ENCODE results near the gene IGF1.

Gene IGF1

DNA sequence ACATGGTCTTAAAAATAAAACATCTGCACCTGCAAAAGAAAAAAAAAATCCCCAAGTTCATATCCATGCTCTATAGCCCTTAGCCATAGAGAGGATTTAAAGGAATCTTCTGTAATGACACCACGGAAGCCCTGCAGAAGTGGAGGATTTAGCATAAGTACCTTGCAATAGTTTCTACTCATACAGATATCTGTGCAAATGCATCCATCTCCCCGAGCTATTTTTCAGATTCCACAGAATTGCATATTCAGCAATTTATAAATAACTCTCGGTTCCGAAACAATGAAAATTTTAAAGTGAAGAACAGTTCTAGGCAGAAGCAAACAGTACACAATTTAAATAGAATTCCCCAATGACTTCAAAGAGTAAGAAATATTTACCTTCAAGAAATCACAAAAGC, 424 bp downstream of the IGF1 start:
- DNase-seq (no peak), ATAC-seq (ENCODE audit: insufficient read depth, low read depth) (no peak)
- TF ChIP-seq EZH2 (IDR thresholded peaks at IDR 0.05; ENCODE audit: borderline replicate concordance, low read depth, low read length, severe bottlenecking), result no peak
- TF ChIP-seq, protein P1, sequence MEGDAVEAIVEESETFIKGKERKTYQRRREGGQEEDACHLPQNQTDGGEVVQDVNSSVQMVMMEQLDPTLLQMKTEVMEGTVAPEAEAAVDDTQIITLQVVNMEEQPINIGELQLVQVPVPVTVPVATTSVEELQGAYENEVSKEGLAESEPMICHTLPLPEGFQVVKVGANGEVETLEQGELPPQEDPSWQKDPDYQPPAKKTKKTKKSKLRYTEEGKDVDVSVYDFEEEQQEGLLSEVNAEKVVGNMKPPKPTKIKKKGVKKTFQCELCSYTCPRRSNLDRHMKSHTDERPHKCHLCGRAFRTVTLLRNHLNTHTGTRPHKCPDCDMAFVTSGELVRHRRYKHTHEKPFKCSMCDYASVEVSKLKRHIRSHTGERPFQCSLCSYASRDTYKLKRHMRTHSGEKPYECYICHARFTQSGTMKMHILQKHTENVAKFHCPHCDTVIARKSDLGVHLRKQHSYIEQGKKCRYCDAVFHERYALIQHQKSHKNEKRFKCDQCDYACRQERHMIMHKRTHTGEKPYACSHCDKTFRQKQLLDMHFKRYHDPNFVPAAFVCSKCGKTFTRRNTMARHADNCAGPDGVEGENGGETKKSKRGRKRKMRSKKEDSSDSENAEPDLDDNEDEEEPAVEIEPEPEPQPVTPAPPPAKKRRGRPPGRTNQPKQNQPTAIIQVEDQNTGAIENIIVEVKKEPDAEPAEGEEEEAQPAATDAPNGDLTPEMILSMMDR (IDR thresholded peaks at IDR 0.05; ENCODE audit: borderline replicate concordance, extremely low read depth, low read length, poor library complexity, severe bottlenecking), result no peak
- Histone ChIP-seq H3K27ac (ENCODE audit: low read length) (no peak overlapping the region), H2AFZ (ENCODE audit: low read depth, low read length) (no peak overlapping the region), H3K4me3 (ENCODE audit: low read depth in 1 of 2, low read length in 2 of 2) (no peak overlapping the region), H3K4me1 (ENCODE audit: insufficient read depth, low read length) (peaks cover 13% of the 10 kb centered on the region), H3K4me2 (ENCODE audit: insufficient read depth, low read length) (no peak overlapping the region), H3K9me3 (ENCODE audit: insufficient read depth, low read length, severe bottlenecking) (no peaks in the 10 kb centered on the region), H3K9ac (ENCODE audit: low read depth, low read length) (no peak overlapping the region), H3K79me2 (ENCODE audit: insufficient read depth, low read length) (no peaks in the 10 kb centered on the region), H4K20me1 (ENCODE audit: insufficient read depth, low read length) (no peaks in the 10 kb centered on the region), H3K36me3 (ENCODE audit: insufficient read depth, low read length) (no peaks in the 10 kb centered on the region), H3K27me3 (ENCODE audit: insufficient read depth, low read length, poor library complexity) (no peaks in the 10 kb centered on the region)

DNA sequence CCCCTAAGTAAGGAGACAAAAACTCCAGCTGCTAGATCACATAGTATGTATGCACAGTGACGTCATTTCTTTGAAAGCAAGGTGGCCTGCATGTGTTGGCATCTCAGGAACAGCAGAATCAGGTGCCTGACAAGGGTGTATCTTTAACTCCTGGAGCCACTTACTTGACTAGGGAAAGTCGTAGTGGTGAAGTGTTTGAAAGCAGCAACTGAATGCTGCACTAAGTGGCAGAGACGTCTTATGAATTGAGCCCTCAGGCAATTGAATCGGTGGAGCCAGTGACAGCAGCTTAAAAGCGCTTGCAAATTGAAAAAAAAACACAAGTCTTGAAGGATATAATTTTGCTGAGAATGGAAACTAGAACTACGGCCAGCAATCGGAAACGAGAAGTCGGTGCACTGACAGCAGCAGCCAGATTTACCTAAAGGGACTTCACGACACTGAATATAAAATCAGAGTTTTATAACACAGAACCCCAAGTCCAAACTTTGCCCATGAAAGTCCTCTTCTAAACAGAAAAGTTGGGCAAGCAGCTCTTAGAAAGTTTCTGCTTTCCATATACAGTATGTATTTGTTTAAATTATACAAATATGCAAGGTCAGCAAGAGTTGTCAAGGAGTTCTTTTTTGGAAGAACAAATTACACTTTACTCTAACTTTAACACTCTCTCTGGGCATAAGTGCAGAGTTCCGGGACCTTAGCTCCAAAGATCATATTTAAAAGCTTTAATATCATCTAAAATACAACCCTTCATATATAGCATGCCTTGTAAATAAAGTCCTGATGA, 1.1 kb downstream of the IGF1 start:
- no peaks in the 10 kb centered on the region for H3K36me3 ChIP-seq (ENCODE audit: insufficient read depth, low read length)
- H3K79me2 ChIP-seq (ENCODE audit: insufficient read depth, low read length), result no peaks in the 10 kb centered on the region
- no peak overlapping the region for H3K9ac ChIP-seq (ENCODE audit: low read depth, low read length)
- 0 out of 2 replicates have a peak overlapping the region, but pooled peaks have one; percentile 9 for H3K4me2 ChIP-seq (ENCODE audit: insufficient read depth, low read length)
- DNase-seq (no peak), ATAC-seq (ENCODE audit: insufficient read depth, low read depth) (peak; percentile 44)
- H4K20me1 ChIP-seq (ENCODE audit: insufficient read depth, low read length), result no peaks in the 10 kb centered on the region
- H2AFZ ChIP-seq (ENCODE audit: low read depth, low read length), result no peak overlapping the region
- H3K4me3 ChIP-seq (ENCODE audit: low read depth in 1 of 2, low read length in 2 of 2), result no peak overlapping the region
- TF ChIP-seq EZH2 (IDR thresholded peaks at IDR 0.05; ENCODE audit: borderline replicate concordance, low read depth, low read length, severe bottlenecking), result no peak
- TF ChIP-seq, protein P1 (IDR thresholded peaks at IDR 0.05; ENCODE audit: borderline replicate concordance, extremely low read depth, low read length, poor library complexity, severe bottlenecking), result no peak
- H3K4me1 ChIP-seq (ENCODE audit: insufficient read depth, low read length), result peaks cover 12% of the 10 kb centered on the region
- H3K27me3 ChIP-seq (ENCODE audit: insufficient read depth, low read length, poor library complexity), result no peaks in the 10 kb centered on the region
- H3K9me3 ChIP-seq (ENCODE audit: insufficient read depth, low read length, severe bottlenecking), result no peaks in the 10 kb centered on the region
- H3K27ac ChIP-seq (ENCODE audit: low read length), result no peak overlapping the region

DNA sequence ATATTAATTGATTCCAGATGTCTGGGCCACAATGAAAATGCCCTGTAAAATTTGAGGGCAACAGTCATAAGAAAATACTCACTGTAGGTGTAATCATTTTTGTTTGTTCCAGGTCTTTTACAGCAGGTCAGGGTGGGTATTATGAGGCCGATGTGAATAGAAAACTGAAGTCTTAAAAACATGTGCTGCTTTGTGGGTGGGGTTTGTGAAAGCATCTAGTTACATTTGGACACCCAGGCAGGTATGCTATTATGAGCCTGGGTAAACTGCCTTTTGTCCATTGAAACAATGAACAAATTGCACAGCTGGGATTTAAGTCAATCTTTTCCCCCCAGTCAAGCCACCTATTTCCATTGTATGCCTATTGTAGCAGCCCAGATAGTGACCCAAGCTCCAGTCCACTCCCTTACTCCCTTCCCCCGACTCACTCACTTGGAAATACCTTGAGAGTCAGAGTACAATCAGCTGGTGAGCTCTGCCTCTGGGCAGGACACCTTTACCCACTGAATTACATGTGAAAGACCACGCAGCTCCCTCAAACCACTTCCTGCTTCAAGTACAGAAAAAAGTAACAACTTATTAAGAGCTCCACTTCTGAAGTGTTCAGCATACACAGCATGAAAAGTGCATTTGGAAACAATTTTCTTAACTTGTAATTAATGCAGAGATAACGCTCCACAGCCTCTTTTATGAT, 1.8 kb downstream of the IGF1 start:
- H3K4me3 ChIP-seq (ENCODE audit: low read depth in 1 of 2, low read length in 2 of 2), result no peak overlapping the region
- no peaks in the 10 kb centered on the region for H3K36me3 ChIP-seq (ENCODE audit: insufficient read depth, low read length)
- TF ChIP-seq, protein P1 (IDR thresholded peaks at IDR 0.05; ENCODE audit: borderline replicate concordance, extremely low read depth, low read length, poor library complexity, severe bottlenecking), result no peak
- no peak for TF ChIP-seq EZH2 (IDR thresholded peaks at IDR 0.05; ENCODE audit: borderline replicate concordance, low read depth, low read length, severe bottlenecking)
- no peak overlapping the region for H3K27ac ChIP-seq (ENCODE audit: low read length)
- no peaks in the 10 kb centered on the region for H3K79me2 ChIP-seq (ENCODE audit: insufficient read depth, low read length)
- H4K20me1 ChIP-seq (ENCODE audit: insufficient read depth, low read length), result no peaks in the 10 kb centered on the region
- H2AFZ ChIP-seq (ENCODE audit: low read depth, low read length), result no peak overlapping the region
- H3K27me3 ChIP-seq (ENCODE audit: insufficient read depth, low read length, poor library complexity), result no peaks in the 10 kb centered on the region
- H3K4me1 ChIP-seq (ENCODE audit: insufficient read depth, low read length), result peaks cover 10% of the 10 kb centered on the region
- H3K9me3 ChIP-seq (ENCODE audit: insufficient read depth, low read length, severe bottlenecking), result no peaks in the 10 kb centered on the region
- DNase-seq, result peak; percentile 42
- peak; percentile 88 for ATAC-seq (ENCODE audit: insufficient read depth, low read depth)
- 0 out of 2 replicates have a peak overlapping the region, but pooled peaks have one; percentile 9 for H3K4me2 ChIP-seq (ENCODE audit: insufficient read depth, low read length)
- no peak overlapping the region for H3K9ac ChIP-seq (ENCODE audit: low read depth, low read length)

Data from DND-41 (cell line).